Mucosa of gallbladder (tissue), 1 donor: ENCODE results near the gene RPL6. TPM values are rescaled to one million over a fixed set of nuclear protein-coding genes. Genes with fewer than 3 reads are reported as not detected.
"Not testable (repeated sequence)": the region's sequence is repeated elsewhere in the genome, so short reads cannot be mapped to it uniquely, and the experiment has no call there.

Source experiments
- DNase-seq: peaks from one replicate; pipeline ENCODE4 v3.0.0-alpha.2; 2020; ENCODE audit warnings: low spot score
- total RNA-seq: library from RNA; stranded (reverse); gene quantifications from one replicate; pipeline ENCODE4 v1.2.1, GENCODE V29; 2021
- donor health status: DM: no; HTN: no; CAD: no.

The RPL6 gene
- total RNA-seq, 1 donor from 2014 or later: 769 TPM

GRCh38 chr12:112419297-112420133 is 10.1 kb upstream of the RPL6 start:
- peak; percentile 53 for DNase-seq

- DNase-seq: peak; percentile 87
Observed at GRCh38 chr12:112418608-112419296, 9.3 kb upstream of the RPL6 start, which contains the start of gene PTPN11. TSS of gene PTPN11 (plus strand) at chr12:112418947. CDS start at chr12:112419112, 165 bp downstream.

DNA sequence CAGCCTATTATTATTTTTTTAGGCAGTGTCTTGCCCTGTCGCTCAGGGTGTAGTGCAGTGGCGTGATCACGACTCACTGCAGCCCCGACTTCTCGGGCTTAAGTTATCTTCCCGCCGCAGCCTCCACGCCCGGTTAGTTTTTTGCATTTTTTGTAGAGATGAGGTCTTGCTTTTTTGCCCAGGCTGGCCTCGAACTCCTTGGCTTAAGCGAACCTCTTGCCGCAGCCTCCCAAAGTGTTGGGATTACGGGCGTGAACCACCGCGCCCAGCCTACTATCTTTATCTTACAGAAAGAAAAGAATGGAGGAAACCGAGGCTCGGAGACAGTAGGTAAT is 8.8 kb upstream of the RPL6 start:
- DNase-seq: no peak

GRCh38 chr12:112415457-112415856 is 6.1 kb upstream of the RPL6 start:
- DNase-seq: not testable (repeated sequence)

GRCh38 chr12:112413855-112414625 is 4.6 kb upstream of the RPL6 start:
- no peak for DNase-seq

GRCh38 chr12:112409906-112410244 is 470 bp upstream of the RPL6 start:
- no peak for DNase-seq

GRCh38 chr12:112408621-112409020 is 784 bp downstream of the RPL6 start:
- no peak for DNase-seq

GRCh38 chr12:112407683-112408082 is 1.7 kb downstream of the RPL6 start:
- DNase-seq: not testable (repeated sequence)

GRCh38 chr12:112406519-112407488 is 2.6 kb downstream of the RPL6 start:
- no peak for DNase-seq

DNA sequence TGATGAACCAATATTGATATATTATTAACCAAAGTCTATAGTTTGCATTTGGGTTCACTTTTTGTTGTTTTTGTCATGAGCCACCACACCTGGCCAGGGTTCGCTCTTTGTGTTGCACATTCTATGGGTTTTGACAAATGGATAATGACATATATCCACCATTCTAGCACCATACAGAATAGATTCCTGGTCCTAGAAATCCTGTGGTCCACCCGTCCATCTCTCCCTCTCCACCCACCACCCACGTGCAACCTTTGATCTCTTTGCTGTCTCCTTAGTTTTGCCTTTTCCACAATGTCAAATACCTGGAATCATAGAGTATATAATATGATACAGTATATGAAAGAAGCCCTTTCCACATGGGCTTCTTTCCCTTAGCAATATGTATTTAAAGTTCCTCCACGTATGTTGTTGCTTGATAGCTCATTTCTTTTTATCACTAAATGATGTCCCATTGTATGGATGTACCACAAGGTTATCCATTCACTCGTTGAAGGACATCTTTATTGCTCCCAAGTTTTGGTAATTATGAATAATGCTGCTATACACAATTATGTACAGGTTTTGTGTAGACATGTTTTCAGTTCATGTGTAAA is 7.4 kb downstream of the RPL6 start:
- DNase-seq: no peak

- no peak for DNase-seq
Observed at GRCh38 chr12:112401054-112401453, 8.4 kb downstream of the RPL6 start.

GRCh38 chr12:112393328-112393727 is 16.1 kb downstream of the RPL6 start:
- DNase-seq: no peak

- DNase-seq: not testable (repeated sequence)
Observed at GRCh38 chr12:112389922-112390654, 19.3 kb downstream of the RPL6 start.

DNA sequence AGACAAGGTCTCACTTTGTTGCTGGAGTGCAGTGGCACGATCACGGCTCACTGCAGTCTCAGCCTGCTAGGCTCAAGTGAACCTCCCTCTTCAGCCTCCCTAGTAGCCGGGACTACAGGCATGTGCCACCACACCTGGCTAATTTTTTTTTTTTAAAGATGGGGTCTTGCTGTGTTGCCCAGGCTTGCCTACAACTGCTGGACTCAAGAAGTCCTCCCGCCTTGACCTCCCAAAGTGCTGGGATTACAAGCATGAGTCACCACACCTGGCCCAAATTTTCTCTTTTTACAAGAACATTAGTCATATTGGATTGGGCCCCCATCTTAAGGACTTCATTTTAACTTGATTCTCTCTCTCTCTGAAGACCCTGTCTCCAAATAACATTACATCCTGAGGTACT is 20.2 kb downstream of the RPL6 start:
- DNase-seq: no peak

DNA sequence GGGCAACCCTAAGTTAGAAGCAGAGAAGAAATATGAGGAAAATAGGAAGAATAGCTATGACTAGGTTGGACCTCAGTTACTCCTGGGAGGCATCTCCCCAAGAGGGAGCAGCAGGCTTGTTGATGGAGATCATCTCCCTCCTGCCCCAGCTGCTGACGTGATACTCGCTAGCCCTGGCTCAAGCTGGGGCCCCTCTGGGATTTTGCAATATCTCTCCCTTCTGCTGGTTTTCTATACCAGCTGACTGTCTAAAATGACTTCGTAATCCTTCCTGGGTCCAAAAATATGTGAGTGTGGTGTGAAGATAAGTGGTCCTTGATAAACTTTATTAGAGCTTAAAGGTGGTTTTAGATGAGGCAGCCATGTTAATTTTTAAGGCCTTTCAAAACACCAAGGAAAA is 22.7 kb downstream of the RPL6 start:
- DNase-seq: no peak

GRCh38 chr12:112382866-112383265 is 26.5 kb downstream of the RPL6 start:
- no peak for DNase-seq

GRCh38 chr12:112381883-112382796 is 27.3 kb downstream of the RPL6 start, which contains the start of gene HECTD4:
TSS of gene HECTD4 (minus strand) at chr12:112382431. CDS start at chr12:112382128, 303 bp downstream.
- DNase-seq: peak; percentile 95

DNA sequence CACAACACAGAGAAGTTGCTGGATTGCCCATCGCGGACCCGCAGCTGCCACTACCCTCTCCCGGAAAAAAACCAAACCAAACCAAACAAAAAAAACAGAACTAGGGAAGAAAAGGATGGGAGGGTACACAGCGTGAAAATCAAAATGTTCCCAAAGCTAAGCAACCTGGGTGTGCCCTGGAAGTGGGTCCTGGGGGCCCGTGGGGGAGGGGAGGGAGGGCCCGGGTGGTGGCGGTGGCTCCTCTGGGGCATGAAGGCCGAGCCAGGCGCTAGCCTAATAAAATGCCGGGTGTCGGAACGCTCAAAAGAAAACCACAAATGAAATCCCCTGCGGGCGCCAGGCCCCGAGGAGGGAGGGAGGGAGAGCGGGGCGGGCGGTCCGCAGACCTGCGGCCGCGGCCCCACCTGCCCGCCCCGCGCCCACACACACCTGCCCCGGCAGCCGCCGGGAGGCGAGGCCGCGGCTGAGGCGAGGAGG is 28.0 kb downstream of the RPL6 start:
- no peak for DNase-seq
